GM12878 (cell line): Measurements from ENCODE around the gene GABBR2. TPM values are rescaled to one million over a fixed set of nuclear protein-coding genes. Genes with fewer than 3 reads are reported as not detected.

ENCODE experiments used
- ATAC-seq: fragments of 200-7000 bp; cut with Tn5 transposase; 3 replicates; pipeline ENCODE4 v1.9.1; 2020; ENCODE audit warnings: mild to moderate bottlenecking, moderate library complexity
- BruUV-seq: library from RNA; stranded (reverse); fragments of 400-500 nt; replicated peaks from 2 replicates; lab custom pipeline; 2021; lab: Mats Ljungman, UMichigan
- CTCF ChIA-PET: fragments of 300-600 bp; sonication (Branson Sonifier 250); formaldehyde crosslinking; extraction: SDS; loops from one replicate; lab custom pipeline; 2021; ENCODE audit warnings: inconsistent platforms; lab: Yijun Ruan, JAX
- POLR2A ChIA-PET: fragments of 350-600 bp; formaldehyde crosslinking; extraction: SDS; loops from one replicate; lab custom pipeline; 2021; ENCODE audit warnings: inconsistent platforms; lab: Charles Lee
- RAD21 ChIA-PET: fragments of 300-600 bp; sonication (Branson Sonifier 250); formaldehyde crosslinking; loops from one replicate; lab custom pipeline; 2023; ENCODE audit warnings: antibody characterized with exemption; ENCODE audit not compliant: unreplicated experiment; lab: Charles Lee
- SMC1A ChIA-PET: fragments of 300-600 bp; sonication (Branson Sonifier 250); formaldehyde crosslinking; loops from one replicate; lab custom pipeline; 2023; ENCODE audit not compliant: unreplicated experiment, uncharacterized antibody; lab: Charles Lee
- DNase-seq: peaks from one replicate; pipeline ENCODE4 v3.0.0-alpha.2; 2011; ENCODE audit warnings: low read depth, low spot score
- FAIRE-seq: peaks from 3 replicates; lab custom pipeline; 2011; peaks lifted over from hg19 to GRCh38; lab: Jason Lieb, UNC
- H2AFZ ChIP-seq: 2 replicates; pipeline ENCODE4 v1.6.0; 2011; ENCODE audit warnings: low read depth, low read length, control low read depth; ENCODE audit not compliant: control insufficient read depth
- H3K27ac ChIP-seq: 2 replicates; pipeline ENCODE4 v1.5.1; 2011; ENCODE audit warnings: control low read depth; ENCODE audit not compliant: control insufficient read depth, insufficient read depth
- H3K27me3 ChIP-seq, 2 experiments: replicated peaks in 1 of 2; 2 replicates each; pipeline versions ENCODE4 v1.6.0 to v1.6.1; 2011; ENCODE audit warnings: low read length in 1 of 2; ENCODE audit not compliant: control insufficient read depth in 2 of 2, insufficient read depth in 2 of 2
- H3K36me3 ChIP-seq, 2 experiments: 2 replicates each; pipeline ENCODE4 v1.5.1; 2011; ENCODE audit warnings: low read length in 1 of 2; ENCODE audit not compliant: control insufficient read depth in 2 of 2, insufficient read depth in 2 of 2
- H3K4me1 ChIP-seq: 2 replicates; pipeline ENCODE4 v1.6.1; 2011; ENCODE audit warnings: mild to moderate bottlenecking, low read length, moderate library complexity, mixed read lengths; ENCODE audit not compliant: control insufficient read depth, insufficient read depth
- H3K4me2 ChIP-seq: 2 replicates; pipeline ENCODE4 v1.6.0; 2011; ENCODE audit warnings: control low read depth; ENCODE audit not compliant: control insufficient read depth, insufficient read depth
- H3K4me3 ChIP-seq: fragments of 200-600 bp; sonication (generic); 2 replicates; pipeline ENCODE4 v1.5.1; 2016
- H3K79me2 ChIP-seq: 2 replicates; pipeline ENCODE4 v1.6.0; 2011; ENCODE audit warnings: low read length; ENCODE audit not compliant: control insufficient read depth, insufficient read depth
- H3K9ac ChIP-seq: 2 replicates; pipeline ENCODE4 v1.8.0; 2011; ENCODE audit warnings: low read length, control low read depth, mixed read lengths; ENCODE audit not compliant: control insufficient read depth, insufficient read depth
- H3K9me3 ChIP-seq: replicated peaks from 3 replicates; pipeline ENCODE4 v1.5.1; 2011; ENCODE audit warnings: mild to moderate bottlenecking, low read length; ENCODE audit not compliant: control insufficient read depth, insufficient read depth
- H4K20me1 ChIP-seq: 2 replicates; pipeline ENCODE4 v1.6.0; 2011; ENCODE audit not compliant: control insufficient read depth, insufficient read depth
- BRCA1 ChIP-seq: IDR thresholded peaks from 2 replicates; pipeline ENCODE4 v1.6.1; 2011; ENCODE audit warnings: low read depth, low read length, improper control_type of control experiment
- HCFC1 ChIP-seq: fragments of 150-350 bp; IDR thresholded peaks from 2 replicates; pipeline ENCODE4 v1.6.1; 2014; ENCODE audit warnings: low read length
- MXI1 ChIP-seq: fragments of 150-350 bp; IDR thresholded peaks from 2 replicates; pipeline ENCODE4 v1.6.1; 2011; ENCODE audit warnings: low read depth, mild to moderate bottlenecking, inconsistent platforms, low read length, improper control_type of control experiment
- PBX3 ChIP-seq: IDR thresholded peaks from 2 replicates; pipeline ENCODE4 v1.6.1; 2011; ENCODE audit warnings: mild to moderate bottlenecking, low read depth, low read length, moderate library complexity; ENCODE audit not compliant: insufficient replicate concordance
- SRF ChIP-seq, 2 experiments: IDR thresholded peaks; 2 replicates each; pipeline ENCODE4 v1.6.1; 2011; ENCODE audit warnings: low read depth in 2 of 2, low read length in 2 of 2, mild to moderate bottlenecking in 1 of 2, moderate library complexity in 1 of 2
- USF2 ChIP-seq: IDR thresholded peaks from 2 replicates; pipeline ENCODE4 v1.6.1; 2011; ENCODE audit warnings: low read depth, low read length, improper control_type of control experiment, borderline replicate concordance
- WGBS: methylation state at CpG from one replicate; pipeline ENCODE4 v1.1.6; 2016; ENCODE audit warnings: low lambda C conversion rate; ENCODE audit not compliant: insufficient replicate concordance, insufficient coverage; ENCODE audit errors: missing lambda C conversion rate; 5-methylcytosine and 5-hydroxymethylcytosine counted together
- in situ Hi-C: fragments of 300-500 bp; cut with MboI; formaldehyde crosslinking; loops from 9 replicates; pipeline ENCODE4 v1.14.3; 2018; ENCODE audit warnings: mixed read lengths
- intact Hi-C: fragments of 100-400 bp; cut with micrococcal nuclease; formaldehyde crosslinking; loops from one replicate; pipeline ENCODE4 v1.14.2; 2022; ENCODE audit not compliant: unreplicated experiment
- polyA plus RNA-seq, 11 experiments: library from polyadenylated mRNA; depleted of rRNA in 4 of 11; unstranded in 6 of 11; stranded (reverse) in 5 of 11; fragments of >200 nt; fragmentation: Nextera tagmentation in 4 of 11; fragmentation: Illumina TruSeq in 1 of 11; extraction: Ambion mirVana in 4 of 11; extraction: Trizol in 1 of 11; gene quantifications; 1 replicate in 1 of 11; 2 replicates in 10 of 11; pipeline versions ENCODE4 v1.2.1 to v1.2.3, GENCODE V29; 2011 to 2016; ENCODE audit warnings: inconsistent platforms in 2 of 11, missing spikeins in 2 of 11, low read depth in 1 of 11
- total RNA-seq, 4 experiments: library from RNA; depleted of rRNA in 3 of 4; stranded (reverse); fragments of >200 nt in 3 of 4; fragmentation: Illumina TruSeq in 1 of 4; extraction: Trizol in 1 of 4; gene quantifications; 2 replicates each; pipeline versions ENCODE4 v1.2.1 to v1.2.3, GENCODE V29; 2013 to 2021

The GABBR2 gene
- total and polyA plus RNA-seq, 10 of the 15 experiments (the other 5 are each of a cell fraction or from before 2014, with no cell fraction given) = 0.02 to 2.2 (median 0.06) TPM; not detected in 2

- 39% methylated on average over 4 of the region's 4 CpGs for WGBS
These were observed 163.7 kb downstream of the GABBR2 start for GRCh38 chr9:98545021-98545420.

GRCh38 chr9:98541684-98542230 lies 167.0 kb downstream of the GABBR2 start:
- no peaks in the 10 kb centered on the region; a peak in 1 of 4 replicates for H3K27me3 ChIP-seq
- no peaks in the 10 kb centered on the region for H4K20me1 ChIP-seq
- H3K4me2 ChIP-seq = no peak overlapping the region
- RAD21 ChIA-PET = interaction anchor here (0.6 kb wide), 1 partner anchor 232 kb away, joined by 3 read pairs; no protein-coding TSS in a partner anchor
- no peaks in the 10 kb centered on the region for H3K36me3 ChIP-seq
- CTCF ChIA-PET = no interaction called here
- in situ Hi-C loops = no loop called here
- H3K4me3 ChIP-seq = no peak overlapping the region
- ATAC-seq (no peak), FAIRE-seq (no peak), DNase-seq (no peak)
- no peaks in the 10 kb centered on the region for H3K79me2 ChIP-seq
- SMC1A ChIA-PET = no interaction called here
- no peak overlapping the region for H2AFZ ChIP-seq
- intact Hi-C loops = no loop called here
- H3K9me3 ChIP-seq = no peaks in the 10 kb centered on the region
- 71% methylated on average over 16 of the region's 16 CpGs for WGBS
- no peak for TF ChIP-seq PBX3
- H3K4me1 ChIP-seq = no peaks in the 10 kb centered on the region
- H3K9ac ChIP-seq = no peak overlapping the region
- no peak overlapping the region for H3K27ac ChIP-seq
- no TSS peak for BruUV-seq
- POLR2A ChIA-PET = no interaction called here

More at GRCh38 chr9:98545021-98545420, 163.7 kb downstream of the GABBR2 start:
- in situ Hi-C loops (no loop called here), intact Hi-C loops (no loop called here)
- H2AFZ ChIP-seq = no peak overlapping the region
- H4K20me1 ChIP-seq = no peaks in the 10 kb centered on the region
- FAIRE-seq = no peak
- no peak overlapping the region for H3K9ac ChIP-seq
- no peak overlapping the region for H3K27ac ChIP-seq
- no peaks in the 10 kb centered on the region for H3K9me3 ChIP-seq
- H3K36me3 ChIP-seq = no peaks in the 10 kb centered on the region
- TF ChIP-seq SRF (IDR thresholded peaks at IDR 0.05; ENCODE audit: low read depth in 2 of 2, low read length in 2 of 2) (no peak), USF2 (no peak), HCFC1 (no peak), BRCA1 (no peak), MXI1 (no peak)
- no peak overlapping the region for H3K4me2 ChIP-seq
- H3K4me3 ChIP-seq = no peak overlapping the region
- no TSS peak for BruUV-seq
- ChIA-PET RAD21 (no interaction called here), CTCF (interaction anchor here (1.2 kb wide), 1 partner anchor 230 kb away, joined by 3 read pairs; no protein-coding TSS in a partner anchor), POLR2A (no interaction called here), SMC1A (no interaction called here)
- ATAC-seq = no peak
- DNase-seq = no peak
- no peaks in the 10 kb centered on the region for H3K79me2 ChIP-seq
- H3K27me3 ChIP-seq = no peaks in the 10 kb centered on the region; a peak in 1 of 4 replicates
- H3K4me1 ChIP-seq = no peaks in the 10 kb centered on the region
